NB4 (cell line): ENCODE data around the gene NUP35.

Experiments
- DNase-seq: peaks from one replicate; pipeline ENCODE4 v3.0.0; 2010; ENCODE audit warnings: low read depth
- H3K4me3 ChIP-seq: one replicate; pipeline ENCODE4 v1.5.1; 2011; ENCODE audit warnings: mild to moderate bottlenecking, low read depth, low read length, moderate library complexity
- MYC ChIP-seq: IDR thresholded peaks from 2 replicates; pipeline ENCODE4 v1.6.1; 2011; ENCODE audit warnings: low read depth, low read length
- POLR2A ChIP-seq: IDR thresholded peaks from 2 replicates; pipeline ENCODE4 v1.6.1; 2011; ENCODE audit warnings: mild to moderate bottlenecking; ENCODE audit not compliant: insufficient read length; ENCODE audit errors: extremely low read depth
- TF ChIP-seq, protein P1 (sequence below): IDR thresholded peaks from one replicate; pipeline ENCODE4 v1.5.1; 2012; ENCODE audit warnings: low read depth, low read length
- TF ChIP-seq, protein P2 (sequence below): IDR thresholded peaks from 2 replicates; pipeline ENCODE4 v1.6.1; 2011; ENCODE audit warnings: low read depth, low read length

Gene NUP35

DNA sequence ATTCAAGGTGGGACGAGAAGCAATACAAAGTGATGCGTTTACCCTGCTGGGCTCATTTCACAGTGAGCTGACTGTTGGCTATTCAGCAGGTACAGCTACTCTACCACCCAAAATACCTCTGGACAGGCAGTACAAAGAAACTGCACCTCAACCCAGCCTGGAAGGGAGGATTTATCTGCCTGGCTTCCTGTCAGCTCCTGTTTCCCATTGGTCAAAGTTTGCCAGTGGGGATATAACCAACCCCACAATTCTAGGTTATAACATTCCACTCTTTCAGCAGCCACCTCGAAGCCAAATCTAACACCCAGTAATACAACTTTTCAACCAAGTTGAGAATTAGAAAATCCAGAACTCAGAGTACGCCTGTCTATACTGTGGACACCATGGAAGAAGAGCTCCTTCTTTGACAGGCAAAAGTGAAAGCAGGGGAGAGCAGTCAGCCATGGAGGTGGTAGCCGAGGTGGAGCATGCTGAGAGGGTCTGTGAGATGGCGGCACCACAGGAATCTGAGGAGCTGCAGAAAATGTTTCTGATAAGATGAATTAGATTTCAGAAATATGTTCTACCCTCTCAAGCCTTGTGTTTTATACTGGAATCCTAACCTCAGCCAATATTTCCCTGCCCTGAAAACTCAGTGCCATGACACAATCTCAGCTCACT lies 34.9 kb upstream of the NUP35 start:
- TF ChIP-seq, protein P1, sequence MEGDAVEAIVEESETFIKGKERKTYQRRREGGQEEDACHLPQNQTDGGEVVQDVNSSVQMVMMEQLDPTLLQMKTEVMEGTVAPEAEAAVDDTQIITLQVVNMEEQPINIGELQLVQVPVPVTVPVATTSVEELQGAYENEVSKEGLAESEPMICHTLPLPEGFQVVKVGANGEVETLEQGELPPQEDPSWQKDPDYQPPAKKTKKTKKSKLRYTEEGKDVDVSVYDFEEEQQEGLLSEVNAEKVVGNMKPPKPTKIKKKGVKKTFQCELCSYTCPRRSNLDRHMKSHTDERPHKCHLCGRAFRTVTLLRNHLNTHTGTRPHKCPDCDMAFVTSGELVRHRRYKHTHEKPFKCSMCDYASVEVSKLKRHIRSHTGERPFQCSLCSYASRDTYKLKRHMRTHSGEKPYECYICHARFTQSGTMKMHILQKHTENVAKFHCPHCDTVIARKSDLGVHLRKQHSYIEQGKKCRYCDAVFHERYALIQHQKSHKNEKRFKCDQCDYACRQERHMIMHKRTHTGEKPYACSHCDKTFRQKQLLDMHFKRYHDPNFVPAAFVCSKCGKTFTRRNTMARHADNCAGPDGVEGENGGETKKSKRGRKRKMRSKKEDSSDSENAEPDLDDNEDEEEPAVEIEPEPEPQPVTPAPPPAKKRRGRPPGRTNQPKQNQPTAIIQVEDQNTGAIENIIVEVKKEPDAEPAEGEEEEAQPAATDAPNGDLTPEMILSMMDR = no peak
- TF ChIP-seq POLR2A = no peak
- no peak for TF ChIP-seq MYC
- TF ChIP-seq, protein P2, sequence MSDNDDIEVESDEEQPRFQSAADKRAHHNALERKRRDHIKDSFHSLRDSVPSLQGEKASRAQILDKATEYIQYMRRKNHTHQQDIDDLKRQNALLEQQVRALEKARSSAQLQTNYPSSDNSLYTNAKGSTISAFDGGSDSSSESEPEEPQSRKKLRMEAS = no peak
- H3K4me3 ChIP-seq = no peak overlapping the region
- DNase-seq = no peak

DNA sequence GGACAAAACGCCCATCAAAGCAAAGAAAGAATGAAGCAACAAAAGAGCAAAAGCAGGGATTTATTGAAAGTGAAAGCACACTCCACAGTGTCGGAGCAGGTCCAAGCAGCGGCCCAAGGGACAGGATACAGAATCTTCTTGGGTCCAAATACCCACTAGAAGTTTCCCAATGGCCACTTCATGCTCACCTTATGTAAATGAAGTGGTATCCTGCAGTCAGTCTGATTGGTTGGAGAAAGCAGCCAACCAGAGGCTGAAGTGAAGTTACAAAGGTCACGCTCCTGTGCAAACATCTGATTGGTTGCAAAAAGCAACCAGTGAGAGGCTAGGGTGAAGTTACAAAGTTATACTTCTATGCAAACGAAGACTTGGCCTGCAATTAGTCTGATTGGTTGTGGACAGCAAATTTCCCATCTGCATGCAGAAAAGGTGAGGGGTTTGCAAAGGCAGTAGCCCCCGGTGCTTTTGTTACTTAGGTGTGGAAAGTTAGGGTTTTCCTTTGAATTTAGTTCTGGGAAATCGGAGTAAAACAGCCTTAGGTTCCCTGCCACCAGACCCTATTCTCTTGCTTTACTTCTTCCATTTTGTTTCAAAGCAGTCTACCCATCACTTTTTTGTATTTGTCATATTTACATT lies 32.8 kb upstream of the NUP35 start:
- H3K4me3 ChIP-seq = no peak overlapping the region
- no peak for DNase-seq
- TF ChIP-seq, protein P1 = no peak

DNA sequence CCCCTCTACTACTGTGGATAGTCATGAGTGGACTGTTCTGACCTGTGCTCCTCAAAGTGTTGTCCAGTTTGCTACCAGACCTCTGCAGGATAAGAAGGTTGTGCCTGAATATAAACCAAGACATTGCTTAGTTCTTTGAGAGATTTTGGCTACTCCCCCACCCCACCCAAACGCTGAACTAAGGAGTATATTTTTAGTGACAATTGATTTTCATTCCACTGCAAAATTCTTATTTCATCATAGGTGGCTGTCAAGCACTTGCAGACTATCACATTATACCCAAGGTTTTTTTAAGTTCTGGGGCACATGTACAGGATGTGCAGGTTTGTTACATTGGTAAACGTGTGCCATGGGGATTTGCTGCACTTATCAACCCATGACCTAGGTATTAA lies 32.3 kb upstream of the NUP35 start:
- TF ChIP-seq POLR2A (no peak), MYC (no peak)
- TF ChIP-seq, protein P2 = no peak
- TF ChIP-seq, protein P1 = no peak
- no peak for DNase-seq
- H3K4me3 ChIP-seq = no peak overlapping the region

DNA sequence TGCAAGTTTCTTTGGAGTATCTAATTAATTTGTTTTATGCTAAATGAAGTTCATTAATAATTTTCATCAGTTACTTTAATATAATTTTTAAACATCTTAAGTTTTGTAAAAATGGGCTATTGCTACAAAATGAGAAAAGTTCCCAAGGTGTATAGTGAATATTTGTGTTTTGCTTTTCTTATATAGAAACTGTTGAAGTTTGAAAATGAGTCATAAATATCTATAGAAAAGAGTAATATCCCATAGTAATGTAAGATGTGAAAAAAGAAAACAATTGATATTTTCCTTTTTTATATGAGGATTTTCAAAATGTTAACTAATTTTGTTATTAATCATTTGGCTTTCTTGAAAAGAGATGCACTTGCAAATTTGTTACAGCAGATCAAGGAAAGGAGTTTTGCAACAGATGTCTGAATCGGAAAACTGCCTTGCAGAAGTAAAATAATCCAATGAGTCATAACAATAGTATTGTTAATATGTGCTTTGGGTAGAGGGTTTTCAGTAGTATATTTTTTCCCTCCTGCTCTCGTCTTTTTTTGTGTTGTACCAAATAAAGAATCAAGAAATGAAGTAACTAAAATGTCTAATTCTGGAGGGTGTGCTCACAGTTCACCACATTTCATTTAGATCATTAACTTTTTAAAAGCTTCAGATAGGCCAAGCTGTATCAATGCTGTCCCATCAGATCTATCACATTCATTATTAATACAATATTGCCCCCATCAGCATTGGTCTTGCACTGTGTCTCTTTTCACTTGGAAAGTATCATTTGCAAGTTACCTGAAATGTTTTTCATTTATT lies 30.2 kb upstream of the NUP35 start:
- no peak overlapping the region for H3K4me3 ChIP-seq
- TF ChIP-seq, protein P2 = no peak
- TF ChIP-seq POLR2A = no peak
- TF ChIP-seq, protein P1 = no peak
- DNase-seq = no peak

DNA sequence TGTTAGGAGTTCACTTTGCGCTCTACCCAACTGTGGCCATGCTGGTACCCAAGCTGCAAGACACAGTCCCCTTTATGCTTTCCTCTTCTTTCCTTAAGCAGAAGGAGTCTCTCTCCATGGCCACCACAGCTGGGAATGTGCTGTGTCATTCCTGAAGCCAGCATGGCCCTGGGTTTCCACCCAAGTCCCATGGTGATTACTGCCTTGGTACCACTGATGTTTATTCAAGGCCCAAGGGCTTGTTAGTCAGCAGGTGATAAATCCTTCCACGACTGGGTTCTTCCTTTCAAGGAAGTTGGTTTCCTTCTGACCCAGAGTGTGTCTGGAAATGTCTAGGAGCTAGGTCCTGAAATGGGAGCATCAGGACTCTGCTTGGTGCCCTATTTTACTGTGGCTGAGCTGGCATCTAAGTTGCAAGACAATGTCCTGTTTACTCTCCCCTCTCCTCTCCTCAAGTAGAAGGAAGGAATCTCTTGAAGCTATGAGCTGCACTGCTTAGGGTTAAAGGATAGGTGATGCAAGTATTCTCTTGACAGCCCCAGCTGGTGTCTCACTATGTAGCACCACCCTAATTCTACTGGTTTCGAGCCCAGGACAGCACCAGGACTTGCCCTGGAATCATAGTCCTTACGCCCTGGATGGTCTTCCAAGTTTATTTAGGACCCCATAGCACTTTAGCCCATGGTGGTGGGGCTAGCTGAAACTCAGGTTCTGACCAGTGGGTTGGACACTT lies 18.7 kb upstream of the NUP35 start:
- no peak for DNase-seq
- TF ChIP-seq, protein P1 = no peak
- TF ChIP-seq, protein P2 = no peak
- TF ChIP-seq MYC (no peak), POLR2A (no peak)
- H3K4me3 ChIP-seq = no peak overlapping the region
